ENCODE measurements around the gene ABI3.

DNA sequence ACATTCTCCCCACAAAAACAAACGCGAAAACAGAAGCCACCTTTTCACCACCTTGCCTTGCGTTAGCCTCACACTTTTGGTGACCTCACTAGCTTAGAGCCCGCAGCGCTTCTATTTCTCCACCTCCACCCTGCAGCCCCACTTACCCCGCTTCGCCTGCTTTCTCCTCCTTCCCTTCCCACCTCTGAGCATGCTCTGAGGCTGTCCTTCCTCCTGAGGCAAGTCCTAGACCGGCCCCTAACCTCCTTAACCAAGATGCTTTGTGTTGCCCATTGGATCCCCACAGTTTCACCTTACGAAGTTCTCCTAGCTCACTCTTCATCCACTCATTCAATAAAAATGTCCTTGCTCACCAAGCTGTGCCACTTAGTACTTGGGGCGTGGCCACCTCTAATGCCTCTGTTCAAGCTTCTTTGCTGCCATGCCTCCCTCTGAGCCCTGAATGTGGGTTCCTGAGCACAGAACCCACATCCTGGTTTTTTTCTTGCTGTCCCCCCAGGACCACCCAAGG, 1.4 kb upstream of the ABI3 start:
- TF ChIP-seq, protein P1, sequence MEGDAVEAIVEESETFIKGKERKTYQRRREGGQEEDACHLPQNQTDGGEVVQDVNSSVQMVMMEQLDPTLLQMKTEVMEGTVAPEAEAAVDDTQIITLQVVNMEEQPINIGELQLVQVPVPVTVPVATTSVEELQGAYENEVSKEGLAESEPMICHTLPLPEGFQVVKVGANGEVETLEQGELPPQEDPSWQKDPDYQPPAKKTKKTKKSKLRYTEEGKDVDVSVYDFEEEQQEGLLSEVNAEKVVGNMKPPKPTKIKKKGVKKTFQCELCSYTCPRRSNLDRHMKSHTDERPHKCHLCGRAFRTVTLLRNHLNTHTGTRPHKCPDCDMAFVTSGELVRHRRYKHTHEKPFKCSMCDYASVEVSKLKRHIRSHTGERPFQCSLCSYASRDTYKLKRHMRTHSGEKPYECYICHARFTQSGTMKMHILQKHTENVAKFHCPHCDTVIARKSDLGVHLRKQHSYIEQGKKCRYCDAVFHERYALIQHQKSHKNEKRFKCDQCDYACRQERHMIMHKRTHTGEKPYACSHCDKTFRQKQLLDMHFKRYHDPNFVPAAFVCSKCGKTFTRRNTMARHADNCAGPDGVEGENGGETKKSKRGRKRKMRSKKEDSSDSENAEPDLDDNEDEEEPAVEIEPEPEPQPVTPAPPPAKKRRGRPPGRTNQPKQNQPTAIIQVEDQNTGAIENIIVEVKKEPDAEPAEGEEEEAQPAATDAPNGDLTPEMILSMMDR (IDR thresholded peaks at IDR 0.05) = no peak
- no peak for TF ChIP-seq POLR2AphosphoS5 (IDR thresholded peaks at IDR 0.05)
- TF ChIP-seq EP300 (IDR thresholded peaks at IDR 0.05) = no peak
- TF ChIP-seq POLR2A (IDR thresholded peaks at IDR 0.05) = no peak

Data from stomach (tissue), 4 donors.